NCI-H69 (cell line): ENCODE data around the gene VKORC1.
A peak's percentile ranks its signal among the peaks of the same experiment; 100 is the strongest.
"Not testable (repeated sequence)": the region's sequence is repeated elsewhere in the genome, so short reads cannot be mapped to it uniquely, and the experiment has no call there.

Source experiments
- DNase-seq: peaks from one replicate; lab custom pipeline; 2025; lab: John Stamatoyannopoulos, UW

Gene VKORC1

GRCh38 chr16:31107465-31107867 is 12.9 kb upstream of the VKORC1 start:
- DNase-seq, result no peak

- DNase-seq, result no peak
Measured at GRCh38 chr16:31106509-31107464, 12.2 kb upstream of the VKORC1 start.

- peak; percentile 69 for DNase-seq
Measured at GRCh38 chr16:31105677-31106213, 11.1 kb upstream of the VKORC1 start.

GRCh38 chr16:31100876-31101641 is 6.5 kb upstream of the VKORC1 start:
- not testable (repeated sequence) for DNase-seq

- no peak for DNase-seq
Measured at GRCh38 chr16:31099860-31100638, 5.5 kb upstream of the VKORC1 start.

GRCh38 chr16:31094088-31094423 is 541 bp downstream of the VKORC1 start:
- peak; percentile 66 for DNase-seq

- peak; percentile 61 for DNase-seq
Measured at GRCh38 chr16:31093132-31093703, 1.4 kb downstream of the VKORC1 start.

GRCh38 chr16:31092330-31092729 is 2.3 kb downstream of the VKORC1 start:
- no peak for DNase-seq

- no peak for DNase-seq
Measured at GRCh38 chr16:31090540-31090939, 4.1 kb downstream of the VKORC1 start.

- no peak for DNase-seq
Measured at GRCh38 chr16:31089199-31089598, 5.4 kb downstream of the VKORC1 start.

GRCh38 chr16:31088459-31089183 is 6.0 kb downstream of the VKORC1 start, which contains the start of gene PRSS53:
Gene PRSS53, minus strand, starts transcription at chr16:31088943. Its CDS starts 134 bp downstream, at chr16:31088809.
- peak; percentile 65 for DNase-seq

- DNase-seq, result no peak
Measured at GRCh38 chr16:31087971-31088370, 6.6 kb downstream of the VKORC1 start.

- DNase-seq, result no peak
Measured at GRCh38 chr16:31087481-31087880, 7.1 kb downstream of the VKORC1 start.

GRCh38 chr16:31086629-31086906 is 8.0 kb downstream of the VKORC1 start:
- DNase-seq, result no peak

- no peak for DNase-seq
Measured at GRCh38 chr16:31085873-31086628, 8.5 kb downstream of the VKORC1 start.

GRCh38 chr16:31085411-31085810 is 9.2 kb downstream of the VKORC1 start:
- DNase-seq, result no peak

- no peak for DNase-seq
Measured at GRCh38 chr16:31084584-31085302, 9.9 kb downstream of the VKORC1 start.

GRCh38 chr16:31083981-31084380 is 10.6 kb downstream of the VKORC1 start:
- no peak for DNase-seq

- no peak for DNase-seq
Measured at GRCh38 chr16:31083556-31083955, 11.0 kb downstream of the VKORC1 start.

- no peak for DNase-seq
Measured at GRCh38 chr16:31083081-31083480, 11.5 kb downstream of the VKORC1 start.
